Activated CD4-positive, CD25-positive, alpha-beta regulatory T cell treated with anti-CD3 and anti-CD28 coated beads, Interleukin-2, amount 50 U/mL, for 24 hours (primary cell): ENCODE data around the gene ROS1.
"Not testable (repeated sequence)": the region's sequence is repeated elsewhere in the genome, so short reads cannot be mapped to it uniquely, and the experiment has no call there.

Experiments
- ATAC-seq, 2 donors: fragments of 150-1000 bp; cut with Tn5 transposase; one replicate each; pipeline ENCODE4 v1.10.0; 2021; ENCODE audit warnings: mild to moderate bottlenecking in 1 of 2, moderate library complexity in 1 of 2

ROS1 gene

GRCh38 chr6:117375446-117375845 is 50.3 kb downstream of the ROS1 start:
- ATAC-seq, result no peak

GRCh38 chr6:117373211-117373813 is 52.4 kb downstream of the ROS1 start:
- ATAC-seq, result no peak

- ATAC-seq, result not testable (repeated sequence)
Observed at GRCh38 chr6:117372289-117372688, 53.5 kb downstream of the ROS1 start.

GRCh38 chr6:117371492-117371891 is 54.2 kb downstream of the ROS1 start:
- ATAC-seq, result no peak

- no peak for ATAC-seq
Observed at GRCh38 chr6:117359581-117359980, 66.2 kb downstream of the ROS1 start.

GRCh38 chr6:117354671-117355070 is 71.1 kb downstream of the ROS1 start:
- no peak for ATAC-seq

GRCh38 chr6:117352466-117353081 is 73.2 kb downstream of the ROS1 start:
- no peak for ATAC-seq

- ATAC-seq, result no peak
Observed at GRCh38 chr6:117351521-117351920, 74.2 kb downstream of the ROS1 start.

- ATAC-seq, result no peak
Observed at GRCh38 chr6:117346142-117346930, 79.4 kb downstream of the ROS1 start.

GRCh38 chr6:117345292-117345610 is 80.5 kb downstream of the ROS1 start:
- no peak for ATAC-seq

GRCh38 chr6:117344444-117345291 is 81.1 kb downstream of the ROS1 start:
- no peak for ATAC-seq

GRCh38 chr6:117338567-117338966 is 87.2 kb downstream of the ROS1 start:
- no peak for ATAC-seq

GRCh38 chr6:117329926-117330325 is 95.8 kb downstream of the ROS1 start:
- ATAC-seq, result no peak

GRCh38 chr6:117328500-117328899 is 97.2 kb downstream of the ROS1 start:
- no peak for ATAC-seq

GRCh38 chr6:117328005-117328389 is 97.7 kb downstream of the ROS1 start:
- ATAC-seq, result no peak

GRCh38 chr6:117327149-117328004 is 98.4 kb downstream of the ROS1 start:
- no peak for ATAC-seq

- no peak for ATAC-seq
Observed at GRCh38 chr6:117326396-117326795, 99.3 kb downstream of the ROS1 start.

- no peak for ATAC-seq
Observed at GRCh38 chr6:117317261-117317660, 108.5 kb downstream of the ROS1 start.

GRCh38 chr6:117311726-117312125 is 114.0 kb downstream of the ROS1 start:
- no peak for ATAC-seq

- no peak for ATAC-seq
Observed at GRCh38 chr6:117311310-117311709, 114.4 kb downstream of the ROS1 start.

- ATAC-seq, result no peak
Observed at GRCh38 chr6:117309611-117310010, 116.1 kb downstream of the ROS1 start.

- ATAC-seq, result no peak
Observed at GRCh38 chr6:117309069-117309468, 116.7 kb downstream of the ROS1 start.
